DMS 273 (cell line): Measurements from ENCODE around the gene HAUS8.
A peak's percentile ranks its signal among the peaks of the same experiment; 100 is the strongest.
"Not testable (repeated sequence)": the region's sequence is repeated elsewhere in the genome, so short reads cannot be mapped to it uniquely, and the experiment has no call there.

Experiments used
- DNase-seq: peaks from one replicate; lab custom pipeline; 2025; ENCODE audit not compliant: unreplicated experiment; lab: John Stamatoyannopoulos, UW

The HAUS8 gene

GRCh38 chr19:17037966-17038500 is 37.2 kb downstream of the HAUS8 start:
- peak; percentile 51 for DNase-seq

DNA sequence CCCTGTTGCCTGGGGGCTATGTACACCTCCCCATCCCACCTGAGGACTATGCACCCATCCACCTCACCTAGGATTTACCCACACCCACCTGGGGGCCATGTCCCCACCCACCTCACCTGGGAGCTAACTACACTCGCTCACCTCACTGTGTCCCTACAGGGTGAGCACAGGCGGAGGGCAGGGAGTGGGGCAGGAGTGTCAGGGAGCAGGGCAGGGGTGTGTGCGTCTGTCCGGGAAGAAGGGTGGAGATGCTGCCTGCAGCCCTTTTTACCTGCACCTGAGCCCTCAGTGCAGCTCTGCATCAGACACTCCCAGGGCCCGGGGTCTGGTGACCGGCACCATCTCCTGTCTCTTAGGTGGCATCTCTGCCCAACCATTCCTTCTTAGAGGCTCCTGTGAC is 38.1 kb downstream of the HAUS8 start:
- no peak for DNase-seq

DNA sequence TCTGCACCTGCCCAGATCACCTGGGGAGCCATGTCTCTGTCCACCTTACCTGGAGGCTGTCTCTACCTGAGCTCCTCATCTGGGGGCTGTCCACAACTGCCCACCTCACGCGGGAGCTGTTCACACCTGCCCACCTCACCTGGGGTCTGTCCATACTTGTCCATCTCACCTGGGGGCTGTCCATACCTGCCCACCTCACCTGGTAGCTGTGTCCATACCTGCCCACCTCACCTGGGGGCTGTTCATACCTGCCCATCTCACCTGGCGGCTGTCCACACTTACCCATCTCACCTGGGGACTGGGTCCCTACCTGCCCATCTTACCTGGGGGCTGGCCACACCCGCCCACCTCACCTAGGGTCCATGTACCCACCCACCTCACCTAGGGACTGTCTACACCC is 38.6 kb downstream of the HAUS8 start:
- DNase-seq, result no peak

- DNase-seq, result no peak
Observed at GRCh38 chr19:17035842-17036424, 39.3 kb downstream of the HAUS8 start.

GRCh38 chr19:17031741-17032140 is 43.5 kb downstream of the HAUS8 start:
- DNase-seq, result no peak

- no peak for DNase-seq
Observed at GRCh38 chr19:17027535-17027975, 47.7 kb downstream of the HAUS8 start.

DNA sequence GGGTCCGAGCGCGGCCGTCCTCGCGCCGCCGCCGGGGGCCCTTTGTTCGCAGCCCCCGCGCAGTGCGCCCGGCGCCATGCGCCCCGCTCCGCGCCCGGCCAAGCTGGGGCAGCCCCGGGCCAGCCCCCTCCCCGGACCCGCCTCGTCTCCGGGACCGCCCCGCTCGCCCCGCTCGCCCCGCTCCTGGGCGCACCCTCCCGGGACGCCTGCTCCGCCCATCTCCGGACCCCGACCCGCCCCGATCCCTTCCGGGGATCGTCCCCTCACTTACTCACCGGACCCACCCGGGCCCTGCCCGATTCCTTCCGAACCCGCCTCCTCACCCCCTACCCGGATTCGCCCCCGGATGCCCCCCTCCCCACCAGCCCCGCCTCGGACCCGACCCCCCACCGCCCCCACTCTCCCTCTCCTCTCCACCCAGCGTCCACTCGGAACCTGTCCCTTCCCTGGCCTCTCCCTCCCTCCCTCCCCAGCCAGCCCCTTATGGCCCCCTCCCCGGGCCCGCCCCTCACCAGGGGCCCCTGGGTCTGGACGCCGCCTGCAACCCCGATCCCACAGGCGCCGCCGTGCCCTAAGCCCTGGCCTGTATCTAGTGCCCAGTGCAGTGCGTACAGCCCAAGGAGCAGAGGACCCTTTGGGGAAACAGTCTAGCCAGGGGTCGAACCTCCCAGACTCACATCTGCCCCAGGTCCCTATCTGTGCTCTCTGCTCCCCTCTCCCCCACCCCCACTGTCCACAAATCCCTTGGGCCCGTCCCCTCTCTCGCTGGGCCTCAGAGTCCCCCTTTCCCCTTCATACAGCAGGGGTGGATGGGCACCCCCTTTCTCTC is 48.3 kb downstream of the HAUS8 start, which contains the start of gene CPAMD8:
CPAMD8 (minus strand) TSS at position 105 of the 829 bp plus-strand sequence. CDS start 168 bp downstream, outside the sequence.
- no peak for DNase-seq

DNA sequence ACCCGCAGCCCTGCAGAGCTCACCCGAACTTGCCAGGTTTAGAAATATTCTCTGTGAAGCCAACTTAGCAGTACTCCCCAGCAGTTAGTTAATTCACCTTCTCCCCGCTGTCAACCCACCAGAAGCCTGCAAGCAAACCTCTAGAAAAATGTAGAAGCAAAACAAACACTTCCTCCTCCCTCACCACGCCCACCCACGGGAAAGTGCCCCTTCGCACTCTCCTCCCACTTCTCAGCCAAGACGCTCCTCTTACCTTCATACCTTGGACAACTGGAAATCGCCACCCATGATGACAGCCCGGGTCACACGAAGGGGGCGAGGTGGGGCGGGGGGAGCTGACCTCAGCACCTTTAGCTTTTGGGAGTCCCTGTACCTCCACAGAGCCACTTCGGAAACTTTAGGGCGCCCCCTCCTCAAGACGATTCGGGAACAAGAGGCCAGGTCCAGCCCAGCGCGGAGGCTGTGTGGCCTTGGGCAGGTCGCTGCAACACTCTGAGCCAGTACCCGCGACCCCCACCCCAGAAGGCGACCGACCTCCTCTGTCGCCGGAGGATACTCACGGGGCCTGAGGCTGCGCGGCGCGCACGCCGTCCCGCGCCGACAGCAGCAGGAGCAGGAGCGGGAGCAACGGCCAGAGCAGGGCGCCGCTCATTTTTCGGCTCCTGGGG is 49.1 kb downstream of the HAUS8 start:
- peak; percentile 24 for DNase-seq

GRCh38 chr19:17025361-17025760 is 49.9 kb downstream of the HAUS8 start:
- DNase-seq, result no peak

- DNase-seq, result not testable (repeated sequence)
Observed at GRCh38 chr19:17024941-17025340, 50.3 kb downstream of the HAUS8 start.

- DNase-seq, result no peak
Observed at GRCh38 chr19:17023805-17024204, 51.4 kb downstream of the HAUS8 start.

DNA sequence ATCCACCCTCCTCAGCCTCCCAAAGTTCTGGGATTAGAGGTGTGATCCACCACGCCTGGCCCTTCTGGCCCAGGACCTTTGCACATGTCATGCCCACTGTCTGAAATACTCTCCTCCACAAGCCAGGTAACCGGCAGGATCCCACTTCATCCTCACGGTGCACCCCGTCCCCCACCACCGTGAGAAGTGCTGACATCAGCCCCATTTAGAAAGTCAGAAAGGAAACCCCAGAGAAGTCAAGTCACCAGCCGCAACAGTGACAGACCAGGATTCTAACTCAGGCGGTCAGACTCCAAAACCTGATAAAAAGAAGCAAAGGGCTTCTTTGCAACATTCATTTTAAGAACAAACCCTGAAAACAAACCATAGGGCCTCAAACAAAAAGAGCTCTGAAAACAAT is 52.5 kb downstream of the HAUS8 start:
- DNase-seq, result no peak

- DNase-seq, result no peak
Observed at GRCh38 chr19:17021793-17022590, 53.3 kb downstream of the HAUS8 start.

DNA sequence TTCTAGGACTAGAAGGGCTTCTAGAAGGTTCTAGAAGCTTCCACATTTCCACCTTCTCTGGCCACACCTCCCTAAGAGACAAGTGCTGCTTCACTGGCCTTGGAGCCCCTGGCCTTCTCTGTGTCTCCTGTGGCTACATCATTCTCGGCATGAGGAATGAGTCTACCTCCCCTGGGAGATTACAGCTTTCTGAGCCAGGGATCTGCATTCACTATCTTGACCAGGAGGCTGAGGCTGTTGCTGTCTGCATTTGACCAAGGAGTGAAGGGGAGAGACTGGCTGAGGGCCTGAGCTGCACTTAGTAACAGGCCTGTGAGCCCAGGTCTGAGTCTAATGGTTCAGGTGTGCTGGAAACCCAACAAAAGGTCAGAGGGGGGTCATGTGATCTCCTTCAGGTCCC is 53.9 kb downstream of the HAUS8 start:
- no peak for DNase-seq

DNA sequence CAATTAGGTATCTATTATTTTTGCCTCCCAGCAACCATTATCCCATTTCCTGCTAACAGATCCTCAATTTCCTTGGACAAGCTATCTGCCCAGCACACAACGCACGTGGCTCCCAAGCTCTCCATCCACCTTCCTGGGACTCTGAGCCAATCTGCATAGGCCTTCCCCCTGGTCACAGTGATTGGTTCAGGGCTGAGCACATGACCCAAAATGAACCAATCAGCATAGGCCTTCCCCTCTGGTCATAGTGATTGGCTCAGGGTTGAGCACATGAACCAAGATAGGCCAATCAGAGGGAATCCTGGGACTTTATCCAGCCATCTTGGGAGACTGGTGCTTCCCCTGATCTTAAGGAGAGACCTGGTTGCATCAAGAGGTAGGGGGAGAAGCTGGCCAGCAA is 54.4 kb downstream of the HAUS8 start:
- DNase-seq, result peak; percentile 21

- no peak for DNase-seq
Observed at GRCh38 chr19:17020385-17020784, 54.9 kb downstream of the HAUS8 start.

DNA sequence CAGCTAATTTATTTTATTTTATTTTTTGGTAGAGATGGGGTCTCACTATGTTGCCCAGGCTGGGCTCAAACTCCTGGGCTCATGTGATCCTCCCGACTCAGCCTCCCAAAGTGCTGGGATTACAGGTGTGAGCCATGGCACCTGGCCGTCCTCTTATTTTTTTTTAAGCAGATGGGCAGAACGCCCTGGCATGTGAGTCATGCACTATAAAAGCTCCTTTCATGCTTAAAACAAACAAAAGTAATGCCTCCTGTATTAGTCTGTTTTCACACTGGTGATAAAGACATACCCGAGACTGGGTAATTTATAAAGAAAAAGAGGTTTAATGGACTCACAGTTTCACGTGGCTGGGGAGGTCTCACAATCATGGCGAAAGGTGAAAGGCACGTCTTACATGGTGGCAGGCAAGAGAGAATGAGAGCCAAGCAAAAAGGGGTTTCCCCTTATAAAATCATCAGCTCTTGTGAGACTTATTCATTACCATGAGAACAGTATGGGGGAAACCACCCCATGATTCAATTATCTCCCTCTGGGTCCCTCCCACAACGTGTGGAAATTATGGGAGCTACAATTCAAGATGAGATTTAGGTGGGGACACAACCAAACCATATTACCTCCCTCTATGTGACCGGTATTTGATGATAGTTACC is 60.9 kb downstream of the HAUS8 start:
- DNase-seq, result not testable (repeated sequence)

- no peak for DNase-seq
Observed at GRCh38 chr19:17011485-17011884, 63.8 kb downstream of the HAUS8 start.

DNA sequence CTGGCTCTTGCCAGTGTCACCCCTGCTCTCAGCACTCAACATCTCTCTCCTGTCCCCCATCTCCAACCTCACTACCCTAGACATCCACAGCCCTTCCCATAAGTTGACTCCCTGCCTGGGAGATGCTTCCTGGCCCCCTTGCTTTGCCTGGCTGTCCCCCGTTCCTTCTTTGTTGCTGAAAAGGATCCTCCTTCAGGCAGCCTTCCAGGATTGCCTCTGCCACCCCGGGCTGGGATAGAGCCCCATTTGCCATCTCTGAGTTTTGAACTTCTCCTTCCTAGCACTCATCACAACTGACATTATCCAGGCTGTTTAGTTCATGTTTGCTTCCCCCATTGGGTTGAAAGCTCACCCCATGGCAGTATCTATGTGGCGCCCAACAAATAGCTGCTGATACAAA is 68.7 kb downstream of the HAUS8 start:
- no peak for DNase-seq

DNA sequence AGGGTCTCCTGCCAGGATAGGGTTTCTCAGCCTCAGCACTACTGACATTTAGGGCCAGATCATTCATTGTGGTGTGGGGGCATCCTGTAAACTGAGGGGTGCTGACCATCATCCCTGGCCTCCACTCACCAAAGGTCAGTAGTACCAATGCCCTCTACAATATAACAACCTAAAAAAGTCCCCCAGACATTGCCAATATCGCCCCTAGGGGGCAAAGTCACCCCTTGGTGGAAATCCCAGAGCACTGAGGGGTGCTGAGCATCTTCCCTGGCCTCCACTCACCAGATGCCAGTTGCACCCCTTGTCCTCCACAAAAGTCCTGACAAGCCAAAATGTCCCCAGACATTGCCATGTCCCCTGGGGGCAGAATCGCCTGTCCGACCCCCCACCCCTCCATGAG is 70.3 kb downstream of the HAUS8 start:
- DNase-seq, result no peak
